Activated CD8-positive, alpha-beta memory T cell treated with anti-CD3 and anti-CD28 coated beads, Interleukin-2, amount 50 U/mL, for 1 hour (primary cell): ENCODE measurements around the gene KRAS.

ENCODE experiments used
- DNase-seq: peaks from one replicate; pipeline ENCODE4 v3.0.0-alpha.2; 2020; ENCODE audit errors: extremely low read depth

KRAS gene

DNA sequence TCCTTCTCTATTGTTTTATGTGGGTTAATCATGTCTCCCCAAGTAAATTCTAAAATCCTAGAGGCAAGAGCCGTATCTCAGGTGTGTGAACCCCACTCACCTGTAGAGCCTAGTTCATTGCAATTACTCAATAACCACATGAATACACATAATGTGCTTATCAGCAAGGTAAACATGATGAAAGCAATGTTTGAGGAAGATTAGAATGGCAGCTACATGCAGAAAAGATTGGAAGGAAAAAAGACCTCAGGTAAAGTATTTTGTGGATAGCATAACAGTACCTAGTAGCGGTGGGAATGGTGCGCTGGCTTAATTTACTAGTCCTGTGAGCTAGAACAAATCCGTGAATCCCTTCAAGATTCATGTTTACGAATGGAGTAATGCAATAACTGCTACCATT, 5.3 kb upstream of the KRAS start:
- DNase-seq, result no peak

DNA sequence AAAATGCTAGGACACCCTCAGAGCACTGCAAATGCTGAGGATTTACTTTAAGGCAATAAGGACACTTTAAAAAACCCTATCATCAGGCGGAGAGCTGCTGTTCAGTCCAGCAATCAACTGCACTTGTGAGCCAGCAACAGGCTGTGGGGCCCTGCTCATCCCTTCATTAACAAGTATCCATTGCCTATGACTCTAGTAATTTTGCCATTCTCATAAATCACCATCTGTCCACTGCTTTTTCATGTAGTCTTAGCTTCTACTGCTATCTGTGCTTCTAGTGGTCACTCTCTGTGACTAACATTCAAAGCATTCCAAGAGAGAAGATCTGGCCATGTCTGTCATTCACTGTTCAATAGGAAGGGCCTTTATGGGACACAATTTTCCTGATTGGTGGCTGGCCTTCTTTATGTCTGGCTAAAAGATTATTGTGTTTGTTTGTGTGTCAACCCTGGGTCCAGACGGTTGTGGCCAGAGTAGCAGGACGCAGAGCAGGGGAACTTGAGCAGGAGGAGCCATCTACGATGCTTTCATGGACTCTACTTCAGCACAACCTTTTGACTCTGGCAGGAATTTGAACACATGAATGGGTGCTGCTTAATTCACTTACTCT, 3.6 kb upstream of the KRAS start:
- DNase-seq, result no peak

DNA sequence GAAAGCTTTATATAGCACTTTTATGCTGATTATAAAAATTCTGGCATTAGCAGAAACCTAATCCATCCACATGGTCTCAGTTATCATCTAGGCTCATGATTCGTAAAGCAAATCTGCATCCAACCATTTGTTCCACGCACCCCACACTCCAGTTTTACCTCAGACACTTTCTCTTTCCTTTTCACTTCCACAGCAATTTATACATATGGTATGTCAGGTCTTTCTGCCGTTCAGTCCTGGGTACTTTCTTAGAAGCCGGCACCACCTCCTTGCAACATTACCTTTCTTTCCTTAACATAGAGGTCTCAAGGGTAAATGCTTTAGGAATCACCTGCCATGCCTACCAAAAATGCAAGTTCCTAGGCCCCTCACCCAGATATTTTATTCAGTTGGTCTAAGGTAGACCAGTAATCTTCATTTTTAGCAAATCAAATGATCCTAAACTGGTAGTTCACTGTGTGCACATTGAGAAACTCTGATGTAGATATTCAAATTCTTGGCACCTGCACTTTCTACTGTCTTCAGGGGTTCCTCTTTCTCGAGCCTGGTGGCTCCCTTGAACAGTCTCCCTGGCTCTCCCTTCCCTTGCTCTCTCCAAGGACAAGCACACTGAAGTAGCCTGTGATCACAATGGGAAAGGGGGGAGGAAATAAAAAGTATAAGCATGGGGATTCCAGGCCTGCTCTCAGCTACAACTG, 2.8 kb upstream of the KRAS start:
- DNase-seq, result no peak

- no peak for DNase-seq
Observed at GRCh38 chr12:25252946-25253345, 2.2 kb upstream of the KRAS start.

GRCh38 chr12:25251769-25252168, 1.0 kb upstream of the KRAS start:
- no peak for DNase-seq

DNA sequence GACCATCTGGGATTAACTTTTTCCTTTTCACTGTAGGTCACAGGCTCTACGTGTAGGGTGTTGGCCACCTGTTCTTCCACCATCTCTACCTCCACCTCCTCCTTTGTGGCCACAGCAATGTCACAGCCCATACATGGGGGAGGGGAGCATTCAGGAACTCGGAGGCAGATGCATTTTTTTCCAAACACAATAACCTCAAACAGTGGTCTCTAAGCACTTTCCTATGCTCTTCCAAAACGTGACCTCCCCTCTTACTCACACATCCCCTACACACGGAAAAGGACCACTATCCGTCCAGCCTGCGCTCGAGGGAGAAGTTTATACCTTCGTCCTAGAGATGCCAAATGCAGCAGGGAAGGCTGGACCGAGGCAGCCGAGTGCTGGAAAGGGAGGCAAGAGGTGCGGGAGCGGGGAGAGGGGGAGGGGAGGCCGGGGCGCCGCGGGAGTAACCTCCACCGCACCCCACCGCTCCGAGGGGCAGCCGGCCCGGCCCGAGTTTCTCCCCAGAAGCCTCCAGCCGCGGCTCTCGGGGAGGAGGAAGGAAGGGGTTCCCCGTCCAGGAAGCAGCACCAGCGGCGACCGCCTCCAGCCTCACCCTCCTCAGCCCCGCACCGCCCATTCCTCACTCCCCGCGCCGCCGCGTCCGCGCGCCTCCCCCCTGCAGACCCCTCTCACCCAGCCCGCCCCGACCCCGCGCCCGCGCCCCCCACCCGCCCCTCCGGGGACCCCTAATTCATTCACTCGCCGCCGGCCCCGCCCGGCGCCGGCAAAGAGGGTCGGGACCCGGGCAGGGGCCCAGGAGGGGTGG, 594 bp downstream of the KRAS start:
- no peak for DNase-seq

DNA sequence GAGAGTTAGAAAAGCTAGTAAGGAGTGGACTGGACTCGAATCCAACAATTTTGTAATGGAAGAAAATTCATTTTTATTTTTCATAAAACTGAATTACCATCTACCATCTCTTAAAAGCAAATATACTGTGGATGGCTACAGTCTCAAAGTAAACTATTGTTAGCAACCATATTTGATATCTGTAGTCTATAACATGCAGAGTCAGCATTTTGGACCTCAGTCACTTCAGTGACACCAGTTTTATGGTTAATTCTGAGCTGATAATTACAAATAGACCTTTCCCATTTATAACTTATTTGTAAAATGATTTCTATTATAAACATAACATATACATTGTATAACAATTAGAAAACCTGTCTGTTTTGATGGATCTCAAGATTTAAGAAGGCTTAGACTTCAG, 2.0 kb downstream of the KRAS start:
- no peak for DNase-seq

GRCh38 chr12:25248137-25248536, 2.6 kb downstream of the KRAS start:
- no peak for DNase-seq

GRCh38 chr12:25245491-25245890, 5.2 kb downstream of the KRAS start:
- DNase-seq, result no peak

- no peak for DNase-seq
Observed at GRCh38 chr12:25243680-25243990, 7.1 kb downstream of the KRAS start.

GRCh38 chr12:25242981-25243679, 7.6 kb downstream of the KRAS start:
- no peak for DNase-seq

DNA sequence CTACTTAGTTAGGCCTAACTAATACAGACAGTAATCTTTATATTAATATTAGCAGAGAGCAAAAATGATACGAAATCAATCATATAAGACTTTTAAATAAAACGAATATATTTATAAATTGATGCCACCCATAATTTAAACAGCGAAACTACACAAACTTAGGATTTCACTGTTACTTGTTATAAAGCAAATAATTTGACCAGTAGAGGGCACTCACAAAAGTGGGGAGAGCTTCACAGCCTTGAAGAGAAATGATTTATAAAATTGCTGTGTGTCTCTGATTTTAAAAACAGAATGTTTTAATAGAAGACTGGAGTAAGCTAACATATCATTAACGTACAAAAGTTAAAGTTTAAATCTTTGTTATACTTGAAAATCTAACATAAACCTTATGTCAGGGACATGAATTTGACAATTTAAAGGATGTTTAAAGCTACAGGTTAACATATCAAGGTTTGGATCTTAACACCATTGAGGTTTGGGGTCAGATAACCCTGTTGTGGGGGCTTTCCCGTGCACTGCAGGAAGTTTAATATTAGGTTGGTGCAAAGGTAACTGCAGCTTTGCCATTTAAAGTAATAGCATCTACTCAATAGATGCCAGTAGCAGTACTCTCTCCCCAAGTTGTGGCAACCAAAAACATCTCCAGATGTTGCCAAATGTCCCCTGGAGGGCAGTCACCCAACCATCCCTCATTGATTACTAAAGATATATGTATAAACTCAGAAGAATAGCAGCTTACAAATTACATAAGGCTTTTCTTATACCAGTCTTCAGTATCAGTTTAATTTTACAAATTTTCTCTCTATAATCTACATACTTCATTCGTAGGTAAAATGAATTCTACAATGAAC, 9.3 kb downstream of the KRAS start:
- DNase-seq, result no peak

DNA sequence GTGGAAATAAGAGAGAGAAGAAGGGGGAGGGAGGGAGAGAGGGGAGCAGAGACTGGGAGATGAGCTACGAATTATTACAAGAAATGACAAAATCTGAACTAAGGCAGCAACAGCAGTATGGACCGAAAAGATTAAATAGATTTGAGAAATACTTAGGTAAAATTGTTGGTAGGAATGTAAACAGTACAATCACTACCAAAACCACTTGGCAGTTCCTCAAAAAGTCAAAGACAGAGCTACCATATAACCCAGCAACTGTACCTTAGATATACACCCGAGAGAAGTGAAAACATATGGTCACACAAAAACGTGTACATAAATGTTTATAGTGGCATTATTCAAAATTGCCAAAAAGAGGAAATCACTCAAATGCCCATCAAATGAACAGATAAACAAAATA, 14.1 kb downstream of the KRAS start:
- no peak for DNase-seq

DNA sequence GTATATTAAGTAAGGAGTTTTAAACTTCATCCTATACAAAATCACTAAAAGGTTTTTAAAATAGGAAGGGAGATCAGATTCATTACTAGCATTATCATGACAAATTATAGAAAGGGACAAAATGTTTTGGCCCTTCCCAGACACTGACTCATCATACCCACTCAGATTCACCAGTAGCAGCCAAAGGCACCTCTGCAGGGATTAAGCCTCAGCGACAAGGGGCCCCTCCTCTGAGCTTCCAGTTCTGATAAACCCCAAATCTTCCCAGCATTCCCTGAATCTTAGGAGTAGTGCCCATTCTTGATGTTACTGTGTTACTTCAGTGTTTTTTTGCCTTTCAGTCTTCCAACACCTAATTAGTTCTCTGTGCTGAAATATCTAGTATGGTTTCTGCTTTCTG, 14.5 kb downstream of the KRAS start:
- DNase-seq, result no peak

GRCh38 chr12:25213338-25213737, 37.4 kb downstream of the KRAS start:
- DNase-seq, result no peak

GRCh38 chr12:25208554-25208953, 42.2 kb downstream of the KRAS start:
- no peak for DNase-seq

DNA sequence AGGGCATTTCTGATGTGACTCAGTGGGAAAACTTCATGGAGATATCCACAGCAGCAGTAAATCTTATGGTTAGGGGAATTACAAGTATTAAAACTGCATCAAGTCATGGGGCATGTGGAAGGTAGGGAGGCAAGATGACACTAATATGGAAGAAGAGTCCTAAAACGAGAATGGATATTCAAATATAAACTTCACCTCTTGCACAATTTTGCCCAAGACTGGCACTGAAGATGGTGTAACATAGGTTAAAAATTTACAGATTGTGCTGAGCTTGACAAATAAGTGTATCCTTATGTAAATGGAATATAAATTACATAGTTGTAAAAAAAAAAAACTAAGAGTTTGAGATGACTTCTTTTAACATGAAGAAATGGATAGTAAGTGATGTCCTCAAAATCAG, 42.9 kb downstream of the KRAS start:
- DNase-seq, result no peak

GRCh38 chr12:25207411-25207810, 43.3 kb downstream of the KRAS start:
- DNase-seq, result no peak

GRCh38 chr12:25202137-25202536, 48.6 kb downstream of the KRAS start:
- no peak for DNase-seq

DNA sequence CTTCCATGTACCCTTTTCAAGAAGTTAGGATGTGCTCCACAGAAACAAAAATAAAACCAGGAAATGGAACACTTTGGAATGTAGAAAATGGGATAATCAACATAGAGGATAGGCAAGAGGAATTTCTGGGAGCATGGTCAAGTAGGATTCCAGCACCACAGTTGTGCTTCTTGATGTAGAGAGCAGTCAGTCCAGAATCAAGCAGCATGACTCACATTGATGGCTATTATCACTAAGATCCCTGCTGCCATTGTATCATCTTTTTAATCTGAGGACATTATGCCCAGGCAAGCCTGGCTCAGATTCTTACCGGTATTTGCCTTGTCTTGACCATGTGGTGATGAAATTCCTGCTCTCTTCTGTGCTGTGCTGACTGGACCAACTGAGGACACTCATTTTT, 50.0 kb downstream of the KRAS start:
- DNase-seq, result no peak

- DNase-seq, result no peak
Observed at GRCh38 chr12:25197608-25198007, 53.1 kb downstream of the KRAS start.
